GM12872 (cell line): ENCODE data around the gene CFAP20.

Experiments
- TF ChIP-seq, protein P1 (sequence below): IDR thresholded peaks from 3 replicates; pipeline ENCODE4 v1.5.1; 2011; ENCODE audit warnings: low read depth, mild to moderate bottlenecking, low read length, moderate library complexity; ENCODE audit not compliant: insufficient read depth

CFAP20 gene

DNA sequence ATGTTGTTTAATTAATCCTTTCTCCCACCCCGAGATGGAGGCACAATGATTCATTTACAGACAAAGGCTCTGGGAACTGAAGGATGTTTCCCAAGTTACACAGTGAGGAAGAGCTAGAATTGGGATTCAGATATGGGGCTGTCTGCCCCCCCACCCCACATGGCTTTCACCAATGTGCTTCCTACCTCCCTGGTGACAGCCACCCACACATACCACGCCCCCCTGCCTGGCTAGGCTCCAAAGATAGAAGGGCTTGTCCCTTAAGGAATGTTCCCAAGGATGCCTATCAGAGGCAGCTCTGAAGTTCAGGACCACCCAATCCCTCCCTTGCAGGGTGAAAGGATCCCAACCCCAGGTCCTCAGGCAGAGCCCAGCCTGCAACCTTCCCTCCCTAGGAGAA is 32.9 kb downstream of the CFAP20 start:
- TF ChIP-seq, protein P1, sequence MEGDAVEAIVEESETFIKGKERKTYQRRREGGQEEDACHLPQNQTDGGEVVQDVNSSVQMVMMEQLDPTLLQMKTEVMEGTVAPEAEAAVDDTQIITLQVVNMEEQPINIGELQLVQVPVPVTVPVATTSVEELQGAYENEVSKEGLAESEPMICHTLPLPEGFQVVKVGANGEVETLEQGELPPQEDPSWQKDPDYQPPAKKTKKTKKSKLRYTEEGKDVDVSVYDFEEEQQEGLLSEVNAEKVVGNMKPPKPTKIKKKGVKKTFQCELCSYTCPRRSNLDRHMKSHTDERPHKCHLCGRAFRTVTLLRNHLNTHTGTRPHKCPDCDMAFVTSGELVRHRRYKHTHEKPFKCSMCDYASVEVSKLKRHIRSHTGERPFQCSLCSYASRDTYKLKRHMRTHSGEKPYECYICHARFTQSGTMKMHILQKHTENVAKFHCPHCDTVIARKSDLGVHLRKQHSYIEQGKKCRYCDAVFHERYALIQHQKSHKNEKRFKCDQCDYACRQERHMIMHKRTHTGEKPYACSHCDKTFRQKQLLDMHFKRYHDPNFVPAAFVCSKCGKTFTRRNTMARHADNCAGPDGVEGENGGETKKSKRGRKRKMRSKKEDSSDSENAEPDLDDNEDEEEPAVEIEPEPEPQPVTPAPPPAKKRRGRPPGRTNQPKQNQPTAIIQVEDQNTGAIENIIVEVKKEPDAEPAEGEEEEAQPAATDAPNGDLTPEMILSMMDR, result no peak

DNA sequence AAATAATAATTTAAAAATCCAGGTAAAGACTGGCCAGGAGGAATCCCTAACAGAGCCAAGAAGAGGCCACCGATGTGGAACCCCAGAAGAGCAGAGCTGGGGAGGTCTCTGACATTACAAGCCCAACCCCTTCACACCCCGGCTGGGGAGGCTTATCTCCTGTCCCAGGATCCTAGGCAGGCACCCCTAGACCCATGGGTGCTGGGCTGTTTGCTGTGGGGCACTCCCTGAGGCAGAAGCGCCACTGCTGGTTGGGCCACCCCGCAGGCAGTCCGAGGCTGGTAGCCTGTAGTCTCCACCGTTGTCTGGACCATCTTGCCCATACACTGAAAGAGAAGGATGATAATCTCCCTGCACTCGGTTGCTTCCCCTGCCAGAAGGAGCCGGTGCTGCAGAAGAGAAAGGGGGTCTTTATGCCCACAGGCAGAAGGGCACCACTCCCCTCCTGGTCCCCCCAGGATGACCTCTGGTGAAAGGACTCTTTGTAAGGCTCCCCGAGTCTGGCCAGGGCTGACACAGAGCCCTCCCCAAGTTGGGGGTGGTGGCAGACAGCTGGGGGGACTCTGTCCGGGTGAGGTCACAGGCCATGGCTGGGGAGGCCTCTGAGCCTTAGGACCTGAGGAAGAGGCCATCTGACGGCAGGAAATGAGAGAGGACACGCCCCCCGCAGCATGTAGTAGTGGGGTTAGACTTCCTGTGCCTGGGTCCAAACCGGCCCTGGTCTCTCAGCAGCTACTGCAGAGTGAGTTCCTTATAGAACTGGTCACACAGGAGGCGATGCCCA is 34.2 kb downstream of the CFAP20 start:
- TF ChIP-seq, protein P1, result no peak

DNA sequence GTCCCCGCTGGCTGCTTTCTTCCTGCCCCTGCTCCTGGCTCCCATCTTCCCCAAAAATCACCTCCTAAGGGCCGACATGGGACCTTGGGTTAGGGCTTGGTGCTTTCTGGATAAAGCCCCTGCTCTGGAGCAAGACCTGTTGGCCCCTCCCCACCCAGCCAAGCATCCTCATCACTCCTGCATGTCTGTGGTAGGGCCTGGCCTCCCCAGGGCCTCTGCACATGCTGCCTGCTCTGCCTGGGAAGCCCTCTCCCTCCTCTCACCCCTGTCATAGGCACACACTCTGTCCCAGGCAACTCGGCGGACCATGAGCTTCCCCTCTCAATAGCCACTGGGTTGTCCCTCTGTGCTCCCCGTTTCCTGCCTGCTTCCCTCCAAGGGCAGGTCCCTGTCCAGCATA is 35.2 kb downstream of the CFAP20 start:
- TF ChIP-seq, protein P1, result no peak

DNA sequence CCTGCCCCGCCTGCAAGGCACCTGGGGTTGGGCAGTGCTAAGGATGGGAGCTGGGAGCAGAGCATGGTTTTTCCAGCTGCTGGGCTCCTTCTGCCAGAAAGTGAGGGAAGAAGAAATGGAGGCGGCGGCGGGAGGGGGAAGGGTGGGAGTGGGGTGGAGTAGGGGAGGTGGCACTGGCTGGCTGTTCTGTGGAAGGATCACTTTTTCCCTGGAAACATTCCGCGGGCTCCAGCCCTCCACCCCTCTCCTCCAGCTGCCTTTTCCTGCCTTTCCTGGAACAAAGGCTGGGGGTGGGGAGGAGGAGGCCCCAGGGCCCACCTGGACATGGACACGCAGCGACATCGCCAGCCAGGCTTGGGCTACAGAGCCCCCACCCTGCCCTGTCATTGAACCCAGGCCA is 41.1 kb downstream of the CFAP20 start:
- TF ChIP-seq, protein P1, result no peak

DNA sequence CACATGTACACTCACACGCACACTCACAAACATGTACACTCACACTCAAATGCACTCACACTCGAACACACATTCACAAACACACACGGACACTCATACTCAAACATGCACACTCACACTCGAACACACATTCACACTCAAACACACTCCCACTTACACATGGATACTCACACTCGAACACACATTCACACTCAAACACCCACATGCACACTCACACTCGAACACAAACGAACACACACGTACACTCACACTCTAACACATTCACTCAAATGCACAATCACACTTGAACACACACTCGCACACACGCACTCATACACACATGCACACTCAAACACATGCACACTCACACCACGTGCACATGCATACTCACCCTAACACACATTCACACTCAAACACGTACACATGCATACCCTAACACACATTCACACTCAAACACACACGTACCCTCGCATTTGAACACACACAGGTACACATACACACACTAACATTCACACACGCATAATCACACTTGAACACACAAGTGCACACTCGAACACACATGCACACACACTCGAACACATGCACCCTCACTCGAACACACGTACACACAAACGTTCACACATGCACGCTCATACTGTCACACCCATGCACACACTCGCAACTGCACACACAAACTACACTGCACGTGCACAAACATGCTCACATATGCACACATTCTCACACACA is 41.8 kb downstream of the CFAP20 start:
- TF ChIP-seq, protein P1, result no peak

DNA sequence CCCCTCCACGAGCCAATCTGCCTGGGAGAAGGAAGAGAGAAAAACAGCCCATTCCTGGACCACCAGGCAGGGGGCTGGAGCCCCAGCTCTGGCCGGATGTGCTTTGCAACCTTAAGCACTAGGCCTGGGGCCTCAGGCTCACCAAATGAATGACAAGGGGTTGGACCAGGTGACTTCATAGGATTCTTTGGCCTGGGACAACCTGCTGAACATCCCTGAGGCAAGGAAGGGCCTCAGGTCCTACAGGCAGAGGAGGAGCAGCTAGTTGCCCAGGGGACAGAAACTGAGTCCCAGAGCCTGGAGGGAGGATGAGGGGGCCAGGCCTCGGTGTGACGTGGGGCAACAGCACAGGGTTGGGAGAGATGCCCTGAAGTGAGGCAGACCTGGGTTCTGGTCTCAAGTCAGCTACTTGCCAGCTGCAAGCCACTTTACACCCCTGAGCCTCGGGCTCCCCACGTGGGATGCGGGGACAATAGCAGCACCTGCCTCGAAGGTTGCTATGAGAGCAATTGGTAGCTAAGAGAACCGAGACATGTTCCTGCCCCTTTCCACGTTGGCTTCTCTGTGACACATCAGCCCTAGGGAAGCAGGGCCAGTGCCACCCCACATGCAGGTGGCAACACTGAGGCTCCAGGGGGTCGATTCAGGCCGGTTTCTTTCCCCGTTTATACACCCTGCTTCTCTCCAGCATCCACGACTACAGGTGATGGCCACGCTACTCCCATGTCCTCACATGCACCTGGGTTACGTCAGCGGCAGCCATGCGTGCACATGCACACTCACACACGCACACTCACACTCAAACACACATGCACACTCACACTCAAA is 42.6 kb downstream of the CFAP20 start:
- TF ChIP-seq, protein P1, result no peak
